Measurements from ENCODE around the gene RAD51B.
"Not testable (repeated sequence)": the region's sequence is repeated elsewhere in the genome, so short reads cannot be mapped to it uniquely, and the experiment has no call there.

RAD51B gene

DNA sequence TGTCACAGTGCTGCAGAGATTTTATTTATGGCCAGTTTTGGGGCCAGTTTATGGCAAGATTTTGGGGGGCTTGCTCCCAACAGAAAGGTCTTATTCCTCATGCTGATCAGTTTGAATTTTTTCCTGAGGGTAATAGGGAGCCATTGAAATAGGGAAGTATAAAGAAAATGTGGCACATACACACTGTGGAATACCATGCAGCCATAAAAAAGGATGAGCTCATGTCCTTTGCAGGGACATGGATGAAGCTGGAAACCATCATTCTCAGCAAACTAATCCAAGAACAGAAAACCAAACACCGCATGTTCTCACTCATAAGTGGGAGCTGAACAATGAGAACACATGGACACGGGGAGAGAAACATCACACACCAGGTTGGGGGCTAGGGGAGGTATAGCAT, 483.4 kb downstream of the RAD51B start:
- DNase-seq (ENCODE audit: low read depth): not testable (repeated sequence)

DNA sequence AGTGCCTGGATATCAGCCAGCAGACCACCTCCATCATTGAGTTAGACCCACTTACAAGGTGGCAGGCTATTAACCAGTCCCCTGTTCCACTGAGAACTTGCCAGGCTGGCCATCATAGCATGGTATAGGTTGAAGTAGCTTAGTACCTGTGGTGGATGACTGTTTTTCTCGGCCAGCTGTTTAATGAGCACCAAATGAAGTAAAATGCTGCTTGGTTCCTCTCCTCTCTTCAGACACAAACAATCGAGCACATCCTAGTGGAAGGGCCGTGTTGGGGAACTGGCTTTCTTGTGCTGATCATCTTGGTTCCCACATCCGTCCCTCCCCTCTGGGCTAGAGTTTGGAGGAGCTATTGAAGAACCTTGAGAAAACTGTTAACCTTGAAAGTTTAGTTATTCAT, 486.2 kb downstream of the RAD51B start:
- DNase-seq (ENCODE audit: low read depth): no peak

DNA sequence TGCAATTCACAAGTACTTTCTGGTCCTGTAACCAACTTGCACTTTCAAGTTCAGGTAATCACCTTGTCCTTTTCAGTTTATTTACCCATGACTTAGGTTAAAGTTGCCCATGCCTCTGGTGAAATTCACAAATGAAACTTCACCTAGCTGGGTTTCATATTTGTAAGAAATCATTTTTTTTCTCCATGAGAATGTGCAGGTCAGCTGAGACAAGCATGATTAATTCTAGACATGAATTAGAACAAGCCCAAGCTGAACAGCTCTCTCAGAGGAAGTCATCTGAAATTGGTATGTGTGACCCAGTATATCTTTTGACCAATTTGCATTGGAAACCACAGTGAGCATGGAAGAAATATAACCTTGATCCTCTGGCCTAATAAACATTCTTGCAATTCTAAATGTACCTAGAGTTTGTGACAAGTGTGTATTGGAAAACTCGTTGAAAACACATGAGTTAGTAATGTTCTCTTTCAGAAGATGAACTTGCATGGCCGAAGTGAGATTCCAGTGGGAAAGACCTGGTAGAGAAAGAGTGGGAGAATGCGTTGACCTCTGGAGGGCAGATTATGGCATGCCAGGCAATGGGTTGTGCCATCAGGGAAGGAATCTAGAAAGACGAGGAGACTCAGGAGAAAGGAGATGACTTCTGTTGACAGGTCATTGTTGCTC, 486.8 kb downstream of the RAD51B start:
- no peak for DNase-seq (ENCODE audit: low read depth)

DNA sequence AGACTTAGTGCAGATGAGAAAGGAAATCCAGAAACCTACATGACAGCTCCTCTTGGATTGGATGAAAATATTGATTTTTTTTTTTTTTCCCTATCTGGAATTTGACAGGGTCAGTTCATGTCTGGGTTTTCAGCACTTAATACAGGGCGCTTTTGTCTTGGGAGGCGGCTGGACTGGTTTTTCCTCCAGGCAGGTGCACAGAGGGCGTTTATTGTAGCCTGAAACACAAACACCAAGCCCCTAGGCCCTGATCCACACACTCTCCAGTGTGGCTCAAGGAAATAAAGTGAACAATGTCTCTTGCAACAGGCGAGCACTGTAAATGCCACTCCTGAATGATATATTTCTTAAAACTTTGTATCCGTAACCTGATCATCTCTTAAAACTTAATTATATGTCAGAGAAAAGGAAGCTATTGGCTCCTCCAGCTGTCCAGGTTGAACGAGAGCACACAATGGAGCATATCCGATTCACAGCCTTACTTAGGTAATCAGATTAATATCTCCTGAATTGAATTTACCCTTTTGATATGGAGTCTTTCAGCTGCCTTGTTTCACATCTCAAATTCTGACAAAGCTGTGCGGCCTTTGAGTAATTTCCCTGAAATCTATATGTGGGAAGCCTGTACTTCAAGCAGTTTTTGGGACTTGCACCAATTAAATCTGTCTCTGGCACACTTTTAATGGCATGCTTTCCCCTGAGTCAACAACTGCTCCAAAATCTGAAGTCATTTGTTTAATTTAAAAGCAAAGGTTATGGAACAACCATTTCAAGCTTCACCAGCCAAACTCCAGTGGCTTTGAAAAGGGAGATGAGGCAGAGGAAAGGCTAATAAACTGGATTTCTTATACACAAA, 487.6 kb downstream of the RAD51B start:
- no peak for DNase-seq (ENCODE audit: low read depth)

DNA sequence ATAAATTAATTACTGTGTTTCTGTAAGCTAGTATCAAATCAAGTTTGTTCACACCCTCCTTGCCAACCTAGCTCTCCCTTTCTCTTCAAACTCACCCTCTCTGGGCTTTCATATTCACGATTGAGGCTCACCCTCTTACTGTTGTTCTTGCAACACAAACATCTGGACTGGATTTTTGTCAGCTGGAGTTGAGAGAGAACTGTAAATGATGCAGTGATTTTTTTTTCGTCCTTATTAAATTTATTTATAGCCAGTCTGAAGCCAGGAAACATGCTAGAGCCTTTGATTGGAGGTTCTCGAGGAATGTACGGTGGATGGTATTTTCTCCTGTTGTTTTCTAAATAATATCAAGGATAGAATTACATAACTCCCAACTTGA, 488.2 kb downstream of the RAD51B start:
- DNase-seq (ENCODE audit: low read depth): no peak

DNA sequence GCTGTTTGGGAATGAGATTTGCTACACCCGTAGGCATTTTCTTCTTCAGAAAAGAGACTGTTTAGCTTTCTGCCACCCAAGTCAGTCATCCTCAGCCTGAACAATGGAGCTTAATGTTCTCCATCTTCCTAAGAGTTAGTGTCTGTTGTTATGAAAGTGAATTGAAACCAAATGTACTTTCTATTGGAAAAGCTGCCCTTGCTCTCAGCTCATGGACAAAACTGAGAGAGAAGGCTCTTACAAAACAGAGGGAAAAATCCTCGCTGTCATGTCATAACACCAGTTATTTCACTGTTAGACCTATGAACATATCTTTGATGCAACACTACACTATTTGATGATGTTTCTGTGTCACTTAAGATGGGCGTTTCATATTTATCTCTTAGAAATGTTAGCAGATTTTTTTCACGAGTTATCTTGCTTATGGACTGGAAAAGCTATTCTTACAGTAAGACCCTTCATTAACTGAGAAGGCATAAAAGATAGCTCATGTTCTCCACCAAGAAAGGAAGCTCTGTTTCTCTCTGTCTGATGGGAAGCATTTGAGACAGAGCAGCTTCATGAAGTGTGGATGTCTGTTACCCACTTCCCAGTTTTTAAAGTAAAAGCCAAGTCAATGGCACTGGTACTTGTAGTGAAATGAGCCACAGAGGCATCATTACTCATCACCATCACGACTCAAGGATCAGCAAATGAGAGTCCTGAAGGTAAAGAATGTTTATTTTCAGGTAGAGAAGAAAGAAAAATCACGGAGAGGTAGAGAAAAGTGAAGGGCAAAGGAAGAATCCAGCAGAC, 489.3 kb downstream of the RAD51B start:
- peak; percentile 15 for DNase-seq (ENCODE audit: low read depth)

DNA sequence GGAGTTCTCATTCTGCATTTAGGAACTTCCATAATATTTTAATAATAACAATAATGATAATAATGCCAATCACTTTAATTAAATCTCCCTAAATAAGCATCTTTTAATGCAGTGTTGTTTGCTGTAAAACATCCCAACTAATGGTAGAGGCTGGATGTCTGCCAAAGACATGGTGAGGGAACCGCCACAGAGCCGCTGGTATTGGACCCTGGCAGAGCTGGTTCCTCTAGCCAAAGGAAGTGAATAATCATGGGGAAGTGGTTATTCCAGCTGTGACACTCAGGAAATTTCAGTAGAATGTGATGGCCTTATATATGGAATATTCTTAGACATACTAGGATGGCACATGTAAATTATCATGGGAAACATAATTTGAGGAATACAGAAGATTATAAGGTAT, 490.0 kb downstream of the RAD51B start:
- DNase-seq (ENCODE audit: low read depth): no peak

DNA sequence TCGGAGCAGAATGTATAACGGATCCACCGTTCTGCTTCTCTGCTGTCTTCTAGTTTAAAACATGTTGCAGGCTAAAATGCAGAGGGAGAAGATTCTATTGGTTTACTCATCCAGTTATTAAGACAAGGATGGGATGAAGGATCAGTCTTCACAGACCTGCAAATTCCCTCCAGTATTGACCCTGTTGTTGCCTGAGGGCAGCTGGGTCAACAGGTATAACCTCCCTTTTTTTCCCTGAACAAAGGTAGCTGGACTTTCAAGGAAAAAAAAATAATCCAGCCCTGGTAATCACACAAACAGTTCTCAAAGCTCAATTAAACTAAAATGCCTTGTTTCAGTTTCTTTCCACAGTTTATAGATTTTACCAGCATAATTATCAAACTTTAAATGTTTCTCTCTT, 492.7 kb downstream of the RAD51B start:
- DNase-seq (ENCODE audit: low read depth): no peak

DNA sequence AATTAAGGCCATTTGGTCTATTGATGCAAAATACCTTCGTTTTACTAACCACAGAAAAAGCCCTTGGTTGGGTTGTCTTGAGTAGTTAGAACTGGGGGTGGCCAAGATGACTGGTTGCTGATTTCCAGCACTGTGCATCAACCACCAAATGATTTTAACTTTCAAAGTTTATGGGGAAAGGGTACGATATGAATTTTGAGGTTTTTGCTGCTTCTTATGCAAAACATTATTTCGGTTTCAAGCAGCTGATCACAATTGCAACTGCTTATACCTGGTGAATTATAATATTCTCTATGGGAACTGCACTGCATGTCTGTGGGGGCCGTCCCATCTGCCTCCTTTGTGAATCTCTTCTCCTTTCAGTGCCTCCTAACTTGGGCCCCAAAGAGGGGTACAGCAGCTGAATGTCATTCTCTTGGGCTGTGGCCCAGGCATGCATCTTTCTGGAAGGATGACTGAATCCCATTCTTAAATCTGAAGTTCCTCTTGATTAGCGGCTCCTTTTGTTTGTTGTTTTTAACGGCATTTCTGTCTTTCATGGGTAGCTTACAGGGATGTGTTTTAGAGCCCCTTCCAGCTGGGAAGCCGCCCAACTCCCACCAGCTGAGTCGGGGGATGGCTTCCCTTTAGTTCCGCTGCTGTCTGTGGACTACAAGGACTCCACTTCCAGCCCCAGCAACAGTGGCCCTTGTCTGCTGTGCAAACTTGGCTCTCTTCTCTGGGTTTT, 493.5 kb downstream of the RAD51B start:
- no peak for DNase-seq (ENCODE audit: low read depth)

DNA sequence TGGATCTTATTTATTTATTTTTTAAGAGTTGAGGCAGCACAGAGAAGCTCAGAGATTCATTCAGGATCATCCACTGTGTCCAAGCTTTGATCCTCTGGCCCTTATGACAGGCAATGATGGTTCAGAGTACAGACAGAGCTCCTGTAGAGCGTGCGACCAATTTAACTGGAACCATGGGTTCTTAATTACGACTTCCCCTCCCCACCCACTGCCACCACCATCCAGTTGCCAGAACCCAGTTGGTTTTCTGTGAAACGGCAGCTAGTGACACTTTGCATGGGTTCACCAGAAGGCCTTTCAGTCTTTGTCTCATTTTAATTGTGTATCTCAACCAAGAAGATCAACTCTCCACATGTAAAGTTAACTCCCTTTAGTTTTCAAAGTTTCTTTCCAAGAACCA, 495.1 kb downstream of the RAD51B start:
- no peak for DNase-seq (ENCODE audit: low read depth)

DNA sequence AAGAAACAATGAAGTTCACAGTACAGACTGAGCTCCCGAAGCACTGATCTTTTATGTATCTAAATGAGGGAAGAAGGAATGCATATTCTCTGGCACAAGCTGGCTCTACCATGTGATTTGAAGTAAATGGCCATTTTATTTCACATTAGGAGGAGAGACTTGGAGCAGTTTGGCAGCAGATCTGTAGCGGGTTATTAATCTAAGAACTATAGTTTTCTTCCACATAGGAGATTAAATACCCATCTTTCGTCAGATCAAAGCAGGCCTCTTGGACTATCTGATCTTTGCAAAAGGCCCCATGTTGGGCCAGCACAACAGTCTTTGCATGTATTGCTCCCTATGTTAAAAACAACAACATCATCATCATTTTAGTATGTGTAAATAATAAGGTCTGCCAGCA, 495.5 kb downstream of the RAD51B start:
- DNase-seq (ENCODE audit: low read depth): no peak

DNA sequence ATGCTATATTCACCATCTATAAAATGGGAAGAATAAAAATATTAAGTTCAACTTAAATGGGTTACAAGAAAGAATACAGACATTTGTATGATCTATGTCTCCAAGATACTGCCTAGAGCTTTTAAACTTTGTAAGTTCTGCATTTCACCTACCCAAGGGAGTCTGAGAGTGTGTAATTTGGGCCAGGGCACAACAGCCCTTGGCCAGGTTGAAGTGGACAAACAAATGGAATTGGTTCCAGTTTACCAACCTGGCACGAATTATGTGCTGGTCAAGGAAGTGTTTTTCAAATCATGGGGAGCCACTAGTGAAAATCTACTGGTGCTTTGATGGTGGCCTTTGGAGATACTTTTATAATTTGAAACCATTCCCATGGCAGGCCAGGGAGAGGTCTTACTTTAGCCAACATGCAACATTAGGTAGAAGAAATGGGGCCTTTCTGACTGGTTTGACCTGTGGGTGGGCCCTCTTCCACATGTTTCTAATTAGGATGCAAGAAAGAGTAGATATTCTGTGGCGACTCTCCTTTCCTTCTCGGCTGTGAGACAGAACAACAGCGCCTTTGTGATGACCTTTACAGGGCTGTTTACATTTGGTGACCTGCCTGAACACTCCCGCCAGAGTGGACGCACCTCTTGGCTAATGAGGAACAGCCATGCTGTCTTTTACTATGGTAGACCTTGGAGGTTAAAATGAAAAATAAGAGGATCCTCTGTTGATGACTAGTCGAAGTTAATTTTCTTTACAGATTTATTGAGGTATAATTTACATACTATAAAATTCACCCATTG, 496.7 kb downstream of the RAD51B start:
- no peak for DNase-seq (ENCODE audit: low read depth)

DNA sequence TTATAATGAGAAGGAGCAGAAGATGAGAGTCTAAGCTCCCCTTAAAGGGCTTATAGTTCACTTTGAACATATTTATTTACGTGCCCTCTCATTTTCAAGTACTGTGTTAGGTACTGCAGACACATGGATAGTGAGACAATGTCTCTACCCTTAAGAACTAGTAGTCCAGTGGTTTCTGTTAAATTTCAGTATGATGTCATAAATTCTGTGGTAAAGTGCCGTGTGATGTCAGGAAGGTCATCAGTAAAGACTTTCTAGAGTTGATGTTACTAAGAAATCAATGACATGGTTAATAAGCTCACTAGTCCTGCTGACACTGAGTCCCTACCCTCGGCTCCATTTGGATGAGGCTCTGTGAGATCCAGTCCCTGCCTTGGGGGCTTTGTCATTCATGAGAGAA, 497.7 kb downstream of the RAD51B start:
- DNase-seq (ENCODE audit: low read depth): no peak

DNA sequence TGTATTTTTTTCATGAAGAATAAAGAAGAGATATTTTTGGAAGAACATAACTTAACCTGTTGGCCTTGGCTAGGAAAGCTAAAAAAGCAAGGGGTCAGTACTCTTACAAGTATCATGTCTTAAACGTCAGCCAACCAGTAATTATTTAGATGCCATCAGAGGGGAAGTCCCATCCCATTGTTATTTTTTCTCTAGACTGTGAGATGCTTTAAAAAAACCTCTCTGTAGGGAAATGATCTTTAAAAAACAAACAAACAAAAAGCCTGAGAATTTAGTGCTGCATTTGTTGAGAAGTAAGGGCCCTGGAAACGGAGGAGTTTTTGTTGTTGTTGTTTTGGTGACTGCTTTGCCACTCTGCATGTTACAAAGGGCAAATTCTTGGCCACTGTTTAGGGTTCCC, 499.2 kb downstream of the RAD51B start:
- no peak for DNase-seq (ENCODE audit: low read depth)

DNA sequence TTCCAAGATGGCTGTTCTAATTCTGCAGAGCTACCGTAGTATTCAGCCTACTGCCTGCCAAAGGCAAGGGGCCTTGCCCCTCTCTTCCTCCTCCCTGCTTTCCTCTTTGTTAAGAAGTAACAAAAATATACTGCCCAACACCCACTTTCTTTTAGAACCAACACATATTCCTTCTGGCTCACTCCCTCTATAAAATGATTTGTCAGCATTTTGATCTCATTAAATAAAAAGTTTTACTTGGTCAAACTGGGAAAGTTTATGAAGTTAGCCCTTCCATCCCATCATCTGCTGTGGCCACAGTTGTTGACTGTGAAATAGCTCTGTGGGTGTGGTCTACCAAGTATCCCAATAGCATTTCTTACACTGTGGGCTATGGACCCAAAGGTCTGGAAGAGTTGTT, 500.9 kb downstream of the RAD51B start:
- no peak for DNase-seq (ENCODE audit: low read depth)

DNA sequence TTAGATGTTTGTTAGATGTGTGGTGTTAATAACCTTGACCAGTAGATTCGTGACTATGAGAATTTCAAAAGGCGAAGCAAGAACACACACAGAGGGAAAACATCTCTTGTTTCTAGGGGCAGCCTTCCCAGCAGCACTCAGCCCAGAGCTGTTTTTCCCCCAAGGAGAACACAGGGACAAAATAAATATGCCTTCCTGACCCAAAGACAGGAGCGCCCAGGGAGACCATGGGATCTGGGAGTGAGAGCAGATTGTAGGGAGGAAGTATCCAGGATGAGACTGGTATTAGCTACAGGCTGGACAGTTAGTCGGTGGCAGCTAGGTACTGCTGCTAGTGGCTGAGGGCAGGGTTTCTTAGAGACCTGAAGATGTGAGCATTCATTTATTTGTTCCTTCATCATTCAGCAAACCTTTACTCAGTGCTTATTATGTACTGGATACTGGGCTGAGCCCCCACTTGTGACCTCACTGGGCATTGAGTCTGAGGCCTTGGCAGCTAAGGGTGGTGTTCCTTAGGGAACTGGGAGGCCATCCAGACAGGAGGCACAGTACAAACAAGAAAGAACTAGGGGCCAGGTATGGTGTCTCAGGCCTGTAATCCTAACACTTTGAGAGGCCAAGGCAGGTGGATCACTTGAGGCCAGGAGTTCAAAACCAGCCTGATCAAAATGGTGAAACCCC, 503.5 kb downstream of the RAD51B start:
- no peak for DNase-seq (ENCODE audit: low read depth)

DNA sequence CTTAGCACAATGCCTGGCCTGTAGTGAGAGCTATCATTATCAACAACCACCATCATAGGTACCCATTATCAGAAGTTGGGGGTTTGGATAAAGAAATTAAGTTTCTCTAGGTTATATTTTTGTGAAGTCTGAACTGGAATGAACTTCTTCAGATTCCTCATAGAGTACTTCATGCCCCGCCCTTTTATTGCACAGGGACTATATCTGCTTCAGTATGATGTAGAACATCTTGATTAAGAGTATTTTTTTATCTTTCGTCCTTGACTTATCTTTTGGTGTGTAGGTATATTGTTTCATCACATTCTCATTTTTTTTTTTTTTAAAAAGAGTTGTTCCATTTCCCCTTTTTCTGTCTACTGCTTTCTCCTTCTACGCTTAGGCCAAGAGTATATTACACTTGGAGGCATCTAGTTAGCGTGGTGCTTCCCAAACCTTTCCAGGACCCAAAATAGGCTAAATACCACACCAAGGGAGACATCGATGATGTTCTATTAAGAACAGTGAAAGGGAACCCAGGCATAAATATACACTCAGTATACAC, 505.8 kb downstream of the RAD51B start:
- no peak for DNase-seq (ENCODE audit: low read depth)

DNA sequence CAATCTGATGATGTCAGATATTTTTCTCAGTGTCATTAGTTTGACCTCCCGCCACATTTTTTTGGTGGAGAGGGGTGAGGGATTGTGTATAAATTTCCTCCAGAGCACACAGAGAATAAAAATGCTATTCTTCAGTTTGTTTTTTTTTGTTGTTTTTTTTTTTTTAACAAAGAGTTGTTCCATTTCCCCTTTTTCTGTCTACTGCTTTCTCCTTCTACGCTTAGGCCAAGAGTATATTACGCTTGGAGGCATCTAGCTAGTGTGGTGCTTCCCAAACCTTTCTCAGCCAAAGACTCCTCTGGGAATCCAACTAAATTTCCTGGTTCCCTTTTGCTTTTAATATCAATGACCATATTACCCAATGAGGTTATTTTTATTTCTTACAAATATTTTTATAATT, 507.7 kb downstream of the RAD51B start:
- DNase-seq (ENCODE audit: low read depth): no peak

DNA sequence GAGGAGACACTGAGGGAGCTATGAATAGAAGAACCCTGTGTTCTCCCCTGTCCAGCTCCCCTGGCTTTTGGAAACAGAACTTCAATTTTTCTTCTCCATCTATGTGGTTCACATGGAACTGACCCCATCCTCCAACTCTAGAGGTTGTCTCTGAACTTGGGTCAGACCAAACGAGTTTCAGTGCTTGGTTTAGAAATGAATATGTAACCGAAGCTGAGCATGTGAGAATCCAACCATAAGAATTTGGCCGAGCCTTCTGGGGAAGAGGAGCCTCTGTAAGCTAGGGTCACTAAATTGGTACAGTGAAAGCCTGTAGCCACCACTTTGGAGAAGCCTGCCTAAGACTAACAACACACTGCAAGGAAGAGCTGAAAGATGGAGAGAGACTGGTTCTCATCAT, 508.9 kb downstream of the RAD51B start:
- DNase-seq (ENCODE audit: low read depth): no peak

DNA sequence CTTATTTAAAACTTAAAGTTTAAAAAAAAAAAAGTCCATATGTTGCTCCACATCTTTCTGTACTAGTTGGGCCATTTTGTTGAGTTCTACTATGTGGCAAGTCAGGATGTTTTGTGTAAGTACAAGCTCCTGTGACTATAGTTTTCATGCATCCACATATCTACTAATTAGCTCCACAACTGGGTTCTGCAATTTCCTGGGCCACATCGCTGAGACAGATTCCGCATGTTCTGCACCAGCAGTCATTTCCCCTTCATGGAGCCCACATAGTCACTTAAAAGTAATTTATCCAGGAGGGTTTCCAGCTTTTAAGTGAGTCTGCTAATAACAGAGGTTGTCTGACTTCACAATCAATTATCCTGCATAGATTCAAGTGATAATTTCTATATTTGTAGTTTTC, 511.8 kb downstream of the RAD51B start:
- DNase-seq (ENCODE audit: low read depth): no peak

DNA sequence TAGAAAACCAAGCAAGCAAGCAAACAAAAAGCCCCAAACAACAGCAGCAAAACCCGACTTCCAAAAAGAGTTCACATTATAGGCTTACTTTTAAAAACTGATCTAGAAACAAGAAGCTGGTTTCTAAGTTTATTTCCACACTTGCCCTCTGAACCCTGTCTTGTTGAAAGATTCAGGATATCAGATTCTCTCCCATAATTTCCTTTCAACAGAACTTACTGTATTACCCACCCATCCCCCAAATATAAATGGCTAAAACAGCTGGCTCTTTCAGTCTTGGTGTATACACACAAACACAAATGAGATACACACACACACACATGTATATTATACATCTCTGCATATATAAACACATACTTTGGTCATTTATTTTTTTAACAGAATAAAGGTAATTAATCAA, 512.4 kb downstream of the RAD51B start:
- no peak for DNase-seq (ENCODE audit: low read depth)

All from amniotic epithelial cell (primary cell).